Gastroesophageal sphincter (tissue), 3 donors: Measurements from ENCODE around the gene HPCAL1.

Source experiments
- CTCF ChIP-seq, 4 experiments: fragments of 200-600 bp in 2 of 4; fragments of 450-650 bp in 2 of 4; sonication (generic) in 1 of 4; IDR thresholded peaks; one replicate each; pipeline ENCODE4 v1.5.1; 2017 to 2019; ENCODE audit warnings: antibody characterized with exemption in 4 of 4, mild to moderate bottlenecking in 2 of 4, moderate library complexity in 2 of 4
- EP300 ChIP-seq: sonication (generic); formaldehyde crosslinking; IDR thresholded peaks from one replicate; pipeline ENCODE4 v1.6.1; 2017; ENCODE audit warnings: antibody characterized with exemption, mild to moderate bottlenecking
- POLR2A ChIP-seq, 2 donors: fragments of 450-650 bp; IDR thresholded peaks; one replicate each; pipeline ENCODE4 v1.6.1; 2017; ENCODE audit warnings: antibody characterized with exemption in 2 of 2, mild to moderate bottlenecking in 2 of 2, moderate library complexity in 1 of 2
- POLR2AphosphoS5 ChIP-seq: sonication (generic); formaldehyde crosslinking; IDR thresholded peaks from one replicate; pipeline ENCODE4 v1.6.1; 2017; ENCODE audit warnings: antibody characterized with exemption

DNA sequence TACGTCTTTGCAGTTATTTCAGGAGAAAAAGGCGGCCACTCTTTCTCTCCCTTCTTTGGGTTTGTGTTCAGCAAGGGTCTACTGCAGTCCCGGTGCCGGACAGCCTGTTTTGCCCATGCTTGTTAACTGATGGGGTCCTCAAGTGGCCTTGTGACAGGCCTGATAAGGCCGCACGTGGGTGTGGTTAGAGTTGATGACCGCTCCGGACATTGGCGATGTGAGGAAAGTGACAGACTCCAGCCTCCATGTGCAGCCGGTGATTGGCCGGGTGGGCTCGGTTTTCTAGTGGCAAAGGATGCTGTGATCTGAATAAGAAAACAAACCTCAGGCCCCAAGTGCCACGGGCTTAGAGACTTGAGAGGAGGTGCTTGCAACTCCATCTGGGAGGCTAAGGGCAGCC lies 15.6 kb downstream of the HPCAL1 start:
- no peak for TF ChIP-seq POLR2A (IDR thresholded peaks at IDR 0.05)
- no peak for TF ChIP-seq CTCF (IDR thresholded peaks at IDR 0.05)
- no peak for TF ChIP-seq POLR2AphosphoS5
- TF ChIP-seq EP300 = no peak
